CD14-positive monocyte (primary cell): ENCODE measurements around the gene LAT. TPM values are rescaled to one million over a fixed set of nuclear protein-coding genes. Genes with fewer than 3 reads are reported as not detected.
"Not testable (repeated sequence)": the region's sequence is repeated elsewhere in the genome, so short reads cannot be mapped to it uniquely, and the experiment has no call there.

Experiments
- DNase-seq, 3 donors: peaks; one replicate each; pipeline ENCODE4 v3.0.0-alpha.2; 2011 to 2022
- H2AFZ ChIP-seq: 2 replicates; pipeline ENCODE4 v1.6.0; 2012; ENCODE audit warnings: mild to moderate bottlenecking, low read depth, low read length, inconsistent platforms; ENCODE audit not compliant: insufficient read depth, poor library complexity, severe bottlenecking
- H3K27ac ChIP-seq, 2 donors: 1 replicate in 1 of 2; 2 replicates in 1 of 2; pipeline ENCODE4 v1.5.1; 2012 to 2013; ENCODE audit warnings: low read length in 2 of 2, control low read depth in 1 of 2, inconsistent platforms in 1 of 2, low read depth in 1 of 2, mild to moderate bottlenecking in 1 of 2
- H3K27me3 ChIP-seq, 2 donors: one replicate each; pipeline versions ENCODE4 v1.6.0 to v1.6.1; 2011 to 2013; ENCODE audit warnings: low read length in 2 of 2; ENCODE audit not compliant: control insufficient read depth in 2 of 2, insufficient read depth in 2 of 2
- H3K36me3 ChIP-seq, 2 donors: replicated peaks in 1 of 2; 1 replicate in 1 of 2; 2 replicates in 1 of 2; pipeline versions ENCODE4 v1.5.1 to v1.6.1; 2012 to 2013; ENCODE audit warnings: low read length in 2 of 2, control low read depth in 1 of 2, inconsistent platforms in 1 of 2, mild to moderate bottlenecking in 1 of 2; ENCODE audit not compliant: insufficient read depth in 2 of 2, control insufficient read depth in 1 of 2
- H3K4me1 ChIP-seq, 2 donors: 1 replicate in 1 of 2; 2 replicates in 1 of 2; pipeline versions ENCODE4 v1.5.1 to v1.6.1; 2012 to 2013; ENCODE audit warnings: low read length in 2 of 2, control low read depth in 1 of 2, inconsistent platforms in 1 of 2, mild to moderate bottlenecking in 1 of 2, moderate library complexity in 1 of 2; ENCODE audit not compliant: insufficient read depth in 2 of 2, control insufficient read depth in 1 of 2
- H3K4me2 ChIP-seq: replicated peaks from 2 replicates; pipeline ENCODE3; 2012; ENCODE audit warnings: low read length, moderate library complexity, mild to moderate bottlenecking; ENCODE audit not compliant: poor library complexity, severe bottlenecking; ENCODE audit errors: extremely low read depth
- H3K4me3 ChIP-seq, 3 experiments: fragments of 200-600 bp in 1 of 3; sonication (generic) in 1 of 3; replicated peaks in 1 of 3; 1 replicate in 2 of 3; 2 replicates in 1 of 3; pipeline ENCODE4 v1.5.1; 2011 to 2013; ENCODE audit warnings: low read length in 3 of 3, mild to moderate bottlenecking in 3 of 3, control low read depth in 2 of 3, low read depth in 2 of 3, inconsistent platforms in 1 of 3, moderate library complexity in 1 of 3
- H3K79me2 ChIP-seq: 2 replicates; pipeline ENCODE4 v1.6.0; 2012; ENCODE audit warnings: mild to moderate bottlenecking, control low read depth, inconsistent platforms, low read length, moderate library complexity; ENCODE audit not compliant: insufficient read depth
- H3K9ac ChIP-seq: 2 replicates; pipeline ENCODE4 v1.6.0; 2017; ENCODE audit warnings: low read length, mild to moderate bottlenecking; ENCODE audit not compliant: insufficient read depth, poor library complexity, severe bottlenecking
- H3K9me3 ChIP-seq, 2 donors: replicated peaks in 1 of 2; 1 replicate in 1 of 2; 2 replicates in 1 of 2; pipeline versions ENCODE4 v1.5.1 to v1.6.1; 2012 to 2013; ENCODE audit warnings: low read length in 2 of 2, control low read depth in 1 of 2; ENCODE audit not compliant: control insufficient read depth in 1 of 2, insufficient read depth in 1 of 2
- H4K20me1 ChIP-seq: 2 replicates; pipeline ENCODE4 v1.6.0; 2012; ENCODE audit warnings: mild to moderate bottlenecking, low read length, control low read depth, moderate library complexity; ENCODE audit not compliant: insufficient read depth
- H3K27ac Mint-ChIP-seq, 7 donors: one replicate each; pipeline ENCODE4 v1.8.0; 2020; ENCODE audit warnings: mild to moderate bottlenecking in 7 of 7, mixed read lengths in 7 of 7, moderate library complexity in 6 of 7, inconsistent platforms in 2 of 7
- H3K27me3 Mint-ChIP-seq, 3 donors: one replicate each; pipeline ENCODE4 v1.8.0; 2021 to 2022; ENCODE audit warnings: low read depth in 3 of 3, mild to moderate bottlenecking in 3 of 3, mixed read lengths in 3 of 3, moderate library complexity in 3 of 3, inconsistent platforms in 1 of 3
- H3K36me3 Mint-ChIP-seq, 2 donors: one replicate each; pipeline ENCODE4 v1.8.0; 2020; ENCODE audit warnings: mixed read lengths in 2 of 2, inconsistent platforms in 1 of 2, mild to moderate bottlenecking in 1 of 2
- H3K4me1 Mint-ChIP-seq: one replicate; pipeline ENCODE4 v1.8.0; 2020; ENCODE audit warnings: mild to moderate bottlenecking, mixed read lengths
- H3K4me3 Mint-ChIP-seq, 2 donors: one replicate each; pipeline ENCODE4 v1.8.0; 2020; ENCODE audit warnings: mild to moderate bottlenecking in 2 of 2, mixed read lengths in 2 of 2, moderate library complexity in 1 of 2
- H3K9me3 Mint-ChIP-seq, 7 donors: one replicate each; pipeline ENCODE4 v1.8.0; 2020 to 2022; ENCODE audit warnings: mixed read lengths in 7 of 7, mild to moderate bottlenecking in 6 of 7, moderate library complexity in 6 of 7, inconsistent platforms in 2 of 7
- CTCF ChIP-seq: fragments of 200-600 bp; IDR thresholded peaks from one replicate; pipeline ENCODE4 v1.8.0; 2022; ENCODE audit warnings: antibody characterized with exemption, mild to moderate bottlenecking
- WGBS: methylation state at CpG from one replicate; pipeline ENCODE4 v1.1.5; 2013; ENCODE audit warnings: missing lambda C conversion rate; ENCODE audit not compliant: insufficient coverage; 5-methylcytosine and 5-hydroxymethylcytosine counted together
- intact Hi-C, 2 donors: fragments of 100-400 bp; cut with micrococcal nuclease; formaldehyde crosslinking; loops; one replicate each; pipeline versions ENCODE4 v1.15.0 to v1.15.1; 2023
- polyA plus RNA-seq, 3 donors: library from polyadenylated mRNA; depleted of rRNA in 1 of 3; unstranded in 2 of 3; stranded (reverse) in 1 of 3; fragments of 300-500 nt in 2 of 3; fragments of >200 nt in 1 of 3; fragmentation: Illumina TruSeq in 2 of 3; gene quantifications; 1 replicate in 2 of 3; 2 replicates in 1 of 3; pipeline ENCODE4 v1.2.3, GENCODE V29; 2012 to 2021

LAT gene
- polyA plus RNA-seq, 3 donors: 1.5 to 25.2 (median 1.9) TPM

- peaks cover 15% of the 10 kb centered on the region for H3K4me1 Mint-ChIP-seq
- no CpG with 5 or more reads among the region's 2 CpGs for WGBS
Observed at GRCh38 chr16:29000019-29000418, 15.2 kb downstream of the LAT start.

GRCh38 chr16:29004496-29005139 is 19.8 kb downstream of the LAT start:
- intact Hi-C loops, H3K9me3 Mint-ChIP-seq, H3K36me3 Mint-ChIP-seq, H3K36me3 ChIP-seq, H3K79me2 ChIP-seq, H3K9ac ChIP-seq, H3K27me3 Mint-ChIP-seq, H3K27ac ChIP-seq, H3K9me3 ChIP-seq, H3K4me2 ChIP-seq, DNase-seq, H3K27me3 ChIP-seq, H3K4me3 Mint-ChIP-seq, H3K4me3 ChIP-seq, H4K20me1 ChIP-seq, H2AFZ ChIP-seq: not testable (repeated sequence)
- Mint-ChIP-seq H3K4me1 (peaks cover 26% of the 10 kb centered on the region), H3K27ac (peak overlapping the region in 2 of 7 donors; percentile 24 to 26)
- 68% methylated on average over 7 of the region's 9 CpGs for WGBS
- H3K4me1 ChIP-seq: peaks cover 23 to 30% of the 10 kb centered on the region in 2 donors

More at GRCh38 chr16:29000019-29000418, 15.2 kb downstream of the LAT start:
- no peak overlapping the region for H3K27ac ChIP-seq
- no peak overlapping the region for H3K9ac ChIP-seq
- H3K4me3 Mint-ChIP-seq: no peak overlapping the region
- H3K36me3 Mint-ChIP-seq: no peaks in the 10 kb centered on the region
- H3K27me3 ChIP-seq: no peaks in the 10 kb centered on the region
- no peak for DNase-seq
- H3K79me2 ChIP-seq: no peaks in the 10 kb centered on the region
- intact Hi-C loops: no loop called here
- no peak for TF ChIP-seq CTCF
- H3K4me3 ChIP-seq: no peak overlapping the region
- H4K20me1 ChIP-seq: no peaks in the 10 kb centered on the region
- H3K9me3 ChIP-seq: no peaks in the 10 kb centered on the region
- H3K4me2 ChIP-seq: no peak overlapping the region
- H2AFZ ChIP-seq: no peak overlapping the region
- no peak overlapping the region for H3K27ac Mint-ChIP-seq
- H3K4me1 ChIP-seq: peaks cover 7 to 9% of the 10 kb centered on the region in 2 donors
- H3K9me3 Mint-ChIP-seq: peaks cover 0 to 3% (median 0%) of the 10 kb centered on the region in 7 donors
- no peaks in the 10 kb centered on the region for H3K36me3 ChIP-seq
- peaks cover 0 to 16% (median 3%) of the 10 kb centered on the region in 3 donors for H3K27me3 Mint-ChIP-seq
